ENCODE results near the gene TMEM9. TPM values are rescaled to one million over a fixed set of nuclear protein-coding genes. Genes with fewer than 3 reads are reported as not detected.
A peak's percentile ranks its signal among the peaks of the same experiment; 100 is the strongest.

TMEM9 gene
- total and polyA plus RNA-seq, 9 of the 15 experiments (the other 6 are each of a cell fraction or from before 2014, with no cell fraction given): 30.4 to 107 (median 67.6) TPM

DNA sequence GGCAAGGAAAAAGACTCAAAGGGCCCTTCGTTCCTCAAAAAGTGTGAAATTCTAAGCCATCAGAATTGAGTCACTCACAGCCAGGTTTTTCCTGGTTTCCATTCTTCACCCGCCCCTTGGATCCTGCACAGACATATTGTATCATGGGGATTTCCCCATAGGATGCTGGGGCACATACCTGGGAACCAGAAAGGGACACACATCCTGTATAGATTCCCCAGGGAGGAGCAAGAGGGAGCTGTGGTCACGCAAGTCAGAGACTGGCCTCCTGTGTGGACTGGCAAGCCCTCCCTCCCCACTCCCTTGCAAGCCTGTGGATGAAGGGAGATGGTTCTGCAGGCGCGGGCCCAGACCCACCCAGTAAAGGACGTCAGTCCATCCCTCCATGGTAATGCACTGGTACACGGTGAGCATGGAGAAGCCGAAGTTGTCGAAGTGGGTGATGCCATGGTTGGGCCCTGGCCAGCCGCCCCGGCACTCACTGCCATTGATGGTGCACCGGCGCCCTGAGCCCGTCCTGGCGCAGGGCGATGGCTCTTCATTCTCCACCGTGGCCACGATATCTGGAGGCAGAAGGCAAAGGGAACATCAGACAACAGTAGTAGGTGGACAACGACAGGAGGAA lies 65.3 kb downstream of the TMEM9 start:
- TF ChIP-seq, protein P1, sequence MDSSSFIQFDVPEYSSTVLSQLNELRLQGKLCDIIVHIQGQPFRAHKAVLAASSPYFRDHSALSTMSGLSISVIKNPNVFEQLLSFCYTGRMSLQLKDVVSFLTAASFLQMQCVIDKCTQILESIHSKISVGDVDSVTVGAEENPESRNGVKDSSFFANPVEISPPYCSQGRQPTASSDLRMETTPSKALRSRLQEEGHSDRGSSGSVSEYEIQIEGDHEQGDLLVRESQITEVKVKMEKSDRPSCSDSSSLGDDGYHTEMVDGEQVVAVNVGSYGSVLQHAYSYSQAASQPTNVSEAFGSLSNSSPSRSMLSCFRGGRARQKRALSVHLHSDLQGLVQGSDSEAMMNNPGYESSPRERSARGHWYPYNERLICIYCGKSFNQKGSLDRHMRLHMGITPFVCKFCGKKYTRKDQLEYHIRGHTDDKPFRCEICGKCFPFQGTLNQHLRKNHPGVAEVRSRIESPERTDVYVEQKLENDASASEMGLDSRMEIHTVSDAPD (CRISPR knock-in tag; IDR thresholded peaks at IDR 0.05): no peak
- TF ChIP-seq, protein P2, sequence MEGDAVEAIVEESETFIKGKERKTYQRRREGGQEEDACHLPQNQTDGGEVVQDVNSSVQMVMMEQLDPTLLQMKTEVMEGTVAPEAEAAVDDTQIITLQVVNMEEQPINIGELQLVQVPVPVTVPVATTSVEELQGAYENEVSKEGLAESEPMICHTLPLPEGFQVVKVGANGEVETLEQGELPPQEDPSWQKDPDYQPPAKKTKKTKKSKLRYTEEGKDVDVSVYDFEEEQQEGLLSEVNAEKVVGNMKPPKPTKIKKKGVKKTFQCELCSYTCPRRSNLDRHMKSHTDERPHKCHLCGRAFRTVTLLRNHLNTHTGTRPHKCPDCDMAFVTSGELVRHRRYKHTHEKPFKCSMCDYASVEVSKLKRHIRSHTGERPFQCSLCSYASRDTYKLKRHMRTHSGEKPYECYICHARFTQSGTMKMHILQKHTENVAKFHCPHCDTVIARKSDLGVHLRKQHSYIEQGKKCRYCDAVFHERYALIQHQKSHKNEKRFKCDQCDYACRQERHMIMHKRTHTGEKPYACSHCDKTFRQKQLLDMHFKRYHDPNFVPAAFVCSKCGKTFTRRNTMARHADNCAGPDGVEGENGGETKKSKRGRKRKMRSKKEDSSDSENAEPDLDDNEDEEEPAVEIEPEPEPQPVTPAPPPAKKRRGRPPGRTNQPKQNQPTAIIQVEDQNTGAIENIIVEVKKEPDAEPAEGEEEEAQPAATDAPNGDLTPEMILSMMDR (IDR thresholded peaks at IDR 0.05 in 2 of 3, conservative IDR thresholded peaks at IDR 0.05 in 1 of 3; ENCODE audit: insufficient read depth in 2 of 3, low read depth in 1 of 3, low read length in 3 of 3): peak in 1 of 3 experiments; percentile 33; a peak in 1 of 6 replicates
- no peak for TF ChIP-seq CEBPB (tag; IDR thresholded peaks at IDR 0.05)
- TF ChIP-seq ZNF696 (CRISPR knock-in tag; conservative IDR thresholded peaks at IDR 0.05): no peak
- peak in 1 of 2 experiments; percentile 24; a peak in 1 of 4 replicates for TF ChIP-seq RAD21 (CRISPR knock-in tag; conservative IDR thresholded peaks at IDR 0.05 in 1 of 2, IDR thresholded peaks at IDR 0.05 in 1 of 2)
- TF ChIP-seq, protein P3, sequence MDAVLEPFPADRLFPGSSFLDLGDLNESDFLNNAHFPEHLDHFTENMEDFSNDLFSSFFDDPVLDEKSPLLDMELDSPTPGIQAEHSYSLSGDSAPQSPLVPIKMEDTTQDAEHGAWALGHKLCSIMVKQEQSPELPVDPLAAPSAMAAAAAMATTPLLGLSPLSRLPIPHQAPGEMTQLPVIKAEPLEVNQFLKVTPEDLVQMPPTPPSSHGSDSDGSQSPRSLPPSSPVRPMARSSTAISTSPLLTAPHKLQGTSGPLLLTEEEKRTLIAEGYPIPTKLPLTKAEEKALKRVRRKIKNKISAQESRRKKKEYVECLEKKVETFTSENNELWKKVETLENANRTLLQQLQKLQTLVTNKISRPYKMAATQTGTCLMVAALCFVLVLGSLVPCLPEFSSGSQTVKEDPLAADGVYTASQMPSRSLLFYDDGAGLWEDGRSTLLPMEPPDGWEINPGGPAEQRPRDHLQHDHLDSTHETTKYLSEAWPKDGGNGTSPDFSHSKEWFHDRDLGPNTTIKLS (IDR thresholded peaks at IDR 0.05; ENCODE audit: borderline replicate concordance, low read depth): no peak
- TF ChIP-seq, protein P4, sequence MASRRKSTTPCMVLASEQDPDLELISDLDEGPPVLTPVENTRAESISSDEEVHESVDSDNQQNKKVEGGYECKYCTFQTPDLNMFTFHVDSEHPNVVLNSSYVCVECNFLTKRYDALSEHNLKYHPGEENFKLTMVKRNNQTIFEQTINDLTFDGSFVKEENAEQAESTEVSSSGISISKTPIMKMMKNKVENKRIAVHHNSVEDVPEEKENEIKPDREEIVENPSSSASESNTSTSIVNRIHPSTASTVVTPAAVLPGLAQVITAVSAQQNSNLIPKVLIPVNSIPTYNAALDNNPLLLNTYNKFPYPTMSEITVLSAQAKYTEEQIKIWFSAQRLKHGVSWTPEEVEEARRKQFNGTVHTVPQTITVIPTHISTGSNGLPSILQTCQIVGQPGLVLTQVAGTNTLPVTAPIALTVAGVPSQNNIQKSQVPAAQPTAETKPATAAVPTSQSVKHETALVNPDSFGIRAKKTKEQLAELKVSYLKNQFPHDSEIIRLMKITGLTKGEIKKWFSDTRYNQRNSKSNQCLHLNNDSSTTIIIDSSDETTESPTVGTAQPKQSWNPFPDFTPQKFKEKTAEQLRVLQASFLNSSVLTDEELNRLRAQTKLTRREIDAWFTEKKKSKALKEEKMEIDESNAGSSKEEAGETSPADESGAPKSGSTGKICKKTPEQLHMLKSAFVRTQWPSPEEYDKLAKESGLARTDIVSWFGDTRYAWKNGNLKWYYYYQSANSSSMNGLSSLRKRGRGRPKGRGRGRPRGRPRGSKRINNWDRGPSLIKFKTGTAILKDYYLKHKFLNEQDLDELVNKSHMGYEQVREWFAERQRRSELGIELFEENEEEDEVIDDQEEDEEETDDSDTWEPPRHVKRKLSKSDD (conservative IDR thresholded peaks at IDR 0.05; ENCODE audit: low read length): no peak
- no peak for TF ChIP-seq KDM4B (IDR thresholded peaks at IDR 0.05; ENCODE audit: borderline replicate concordance in 2 of 2, low read depth in 1 of 2)
- ChIA-PET CTCF (ENCODE audit: low intra/inter-chr PET ratio) (interaction anchor here (0.6 kb wide), 1 partner anchor 134 kb away, joined by 3 read pairs; no protein-coding TSS in a partner anchor), POLR2A (no interaction called here)
- Histone ChIP-seq H4K20me1 (replicated peaks; ENCODE audit: control insufficient read depth, insufficient read depth, low read length) (peaks cover 6% of the 10 kb centered on the region), H3K9ac (ENCODE audit: insufficient read depth in 1 of 2, low read depth in 2 of 2, low read length in 2 of 2) (no peak overlapping the region), H3K4me2 (ENCODE audit: insufficient read depth, low read length) (no peak overlapping the region), H3K9me3 (replicated peaks; ENCODE audit: control insufficient read depth, insufficient read depth, low read depth, low read length) (no peaks in the 10 kb centered on the region), H3K27ac (ENCODE audit: extremely low read depth, low read depth, low read length) (no peak overlapping the region), H3K4me1 (replicated peaks in 1 of 2; ENCODE audit: control insufficient read depth in 2 of 2, insufficient read depth in 2 of 2, low read length in 2 of 2) (no peaks in the 10 kb centered on the region), H3K27me3 (ENCODE audit: control insufficient read depth in 2 of 2, insufficient read depth in 2 of 2, low read length in 2 of 2) (peaks cover 54 to 79% of the 10 kb centered on the region in 2 experiments), H3K4me3 (no peak overlapping the region), H3K79me2 (ENCODE audit: control insufficient read depth, insufficient read depth, low read length) (no peaks in the 10 kb centered on the region), H3K9me1 (ENCODE audit: control insufficient read depth, insufficient read depth, low read length) (no peaks in the 10 kb centered on the region), H3K36me3 (ENCODE audit: control insufficient read depth, insufficient read depth, low read length) (no peaks in the 10 kb centered on the region), H2AFZ (ENCODE audit: low read depth, low read length) (no peak overlapping the region)
- no peak for FAIRE-seq
- no peak; the same call in 2 of the 3 replicates for ATAC-seq
- intact Hi-C loops (cut with micrococcal nuclease) (loop anchor here (5.0 to 10.0 kb wide), 2 partner anchors 96 to 273 kb away; no protein-coding TSS in a partner anchor), in situ Hi-C loops (cut with MboI) (no loop called here)
- DNase-seq (ENCODE audit: extremely low read depth in 1 of 4, low spot score in 3 of 4): no peak
- BruUV-seq (replicated peaks): no TSS peak
- WGBS (ENCODE audit: insufficient coverage, low coverage, missing lambda C conversion rate): 1% methylated on average over 19 of the region's 19 CpGs

Measured in K562 (cell line).